SK-N-SH (cell line): ENCODE results near the gene TMEM214.

Experiments used
- CTCF ChIP-seq: fragments of 200-600 bp; sonication (generic); IDR thresholded peaks from 2 replicates; pipeline ENCODE4 v1.6.1; 2017; ENCODE audit warnings: antibody characterized with exemption, mild to moderate bottlenecking, moderate library complexity
- NRF1 ChIP-seq: IDR thresholded peaks from 2 replicates; pipeline ENCODE4 v1.6.1; 2012; ENCODE audit warnings: low read depth, mild to moderate bottlenecking, low read length
- RAD21 ChIP-seq: IDR thresholded peaks from 2 replicates; pipeline ENCODE4 v1.6.1; 2012; ENCODE audit warnings: mild to moderate bottlenecking, low read length
- USF1 ChIP-seq: IDR thresholded peaks from 2 replicates; pipeline ENCODE4 v1.4.0; 2012; ENCODE audit warnings: low read depth, borderline replicate concordance
- USF2 ChIP-seq: fragments of 150-350 bp; IDR thresholded peaks from 2 replicates; pipeline ENCODE4 v1.6.1; 2017; ENCODE audit warnings: antibody characterized with exemption, low read length, low read depth, borderline replicate concordance

GRCh38 chr2:26988058-26988860 lies 44.5 kb upstream of the TMEM214 start:
- TF ChIP-seq USF1 = peak; percentile 45; the same call in 1 of the 2 replicates
- no peak for TF ChIP-seq CTCF
- no peak for TF ChIP-seq RAD21
- no peak for TF ChIP-seq USF2
- TF ChIP-seq NRF1 = no peak
